ENCODE measurements around the gene CDHR3. TPM values are rescaled to one million over a fixed set of nuclear protein-coding genes. Genes with fewer than 3 reads are reported as not detected.
"Not testable (repeated sequence)": the region's sequence is repeated elsewhere in the genome, so short reads cannot be mapped to it uniquely, and the experiment has no call there.

CDHR3 gene
- total RNA-seq, 1 donor from 2014 or later, result 0.75 TPM

- POLR2A ChIA-PET, result no interaction called here
- CTCF ChIA-PET, result no interaction called here
- peaks cover 2% of the 10 kb centered on the region for H3K27me3 Mint-ChIP-seq
These were observed 38.8 kb downstream of the CDHR3 start for GRCh38 chr7:106001886-106002285.

GRCh38 chr7:106003525-106004064 lies 40.5 kb downstream of the CDHR3 start:
- Mint-ChIP-seq H3K27me3 (peaks cover 2% of the 10 kb centered on the region), H3K9me3 (peaks cover 12% of the 10 kb centered on the region), H3K27ac (no peak overlapping the region), H3K36me3 (ENCODE audit: low read depth) (no peaks in the 10 kb centered on the region), H3K4me3 (no peak overlapping the region), H3K4me1 (no peaks in the 10 kb centered on the region)
- intact Hi-C loops (cut with micrococcal nuclease), result no loop called here
- DNase-seq (no peak), ATAC-seq (ENCODE audit: low read depth) (no peak)
- CTCF ChIA-PET, result no interaction called here
- no peak for TF ChIP-seq CTCF (IDR thresholded peaks at IDR 0.05)
- POLR2A ChIA-PET, result no interaction called here

More at GRCh38 chr7:106001886-106002285, 38.8 kb downstream of the CDHR3 start:
- no peak for ATAC-seq (ENCODE audit: low read depth)
- peaks cover 7% of the 10 kb centered on the region for H3K9me3 Mint-ChIP-seq
- no peaks in the 10 kb centered on the region for H3K4me1 Mint-ChIP-seq
- intact Hi-C loops (cut with micrococcal nuclease), result no loop called here
- TF ChIP-seq CTCF (IDR thresholded peaks at IDR 0.05), result no peak
- H3K27ac Mint-ChIP-seq, result no peak overlapping the region
- no peak overlapping the region for H3K4me3 Mint-ChIP-seq
- H3K36me3 Mint-ChIP-seq (ENCODE audit: low read depth), result no peaks in the 10 kb centered on the region
- DNase-seq, result no peak

GRCh38 chr7:106006906-106007305 lies 43.8 kb downstream of the CDHR3 start:
- H3K36me3 Mint-ChIP-seq (ENCODE audit: low read depth), result no peaks in the 10 kb centered on the region
- no peaks in the 10 kb centered on the region for H3K27me3 Mint-ChIP-seq
- H3K4me1 Mint-ChIP-seq, result peaks cover 19% of the 10 kb centered on the region
- no peak overlapping the region for H3K4me3 Mint-ChIP-seq
- ATAC-seq (ENCODE audit: low read depth), result no peak
- peaks cover 12% of the 10 kb centered on the region for H3K9me3 Mint-ChIP-seq
- H3K27ac Mint-ChIP-seq, result no peak overlapping the region
- POLR2A ChIA-PET, result no interaction called here
- CTCF ChIA-PET, result interaction anchor here (3.5 kb wide), 1 partner anchor 246 kb away, joined by 34 read pairs; no protein-coding TSS in a partner anchor
- no peak for TF ChIP-seq CTCF (IDR thresholded peaks at IDR 0.05)
- intact Hi-C loops (cut with micrococcal nuclease), result no loop called here
- no peak for DNase-seq

GRCh38 chr7:106007796-106008195 lies 44.7 kb downstream of the CDHR3 start:
- Mint-ChIP-seq H3K9me3 (peaks cover 12% of the 10 kb centered on the region), H3K4me1 (peaks cover 22% of the 10 kb centered on the region)
- POLR2A ChIA-PET; H3K27me3 Mint-ChIP-seq; ATAC-seq (ENCODE audit: low read depth); H3K27ac Mint-ChIP-seq; H3K4me3 Mint-ChIP-seq; DNase-seq; intact Hi-C loops (cut with micrococcal nuclease); H3K36me3 Mint-ChIP-seq (ENCODE audit: low read depth): not testable (repeated sequence)
- CTCF ChIA-PET, result interaction anchor here (1.4 to 3.5 kb wide), 4 partner anchors 241 to 351 kb away, joined by 3 to 34 read pairs (median 7); no protein-coding TSS in a partner anchor

GRCh38 chr7:106009503-106010226 lies 46.6 kb downstream of the CDHR3 start:
- intact Hi-C loops (cut with micrococcal nuclease), result loop anchor here (1.0 kb wide), 8 partner anchors 33 to 357 kb away; partner anchors contain the start of gene ATXN7L1
- peaks cover 22% of the 10 kb centered on the region for H3K4me1 Mint-ChIP-seq
- H3K27me3 Mint-ChIP-seq, result peaks cover 4% of the 10 kb centered on the region
- H3K9me3 Mint-ChIP-seq, result peaks cover 12% of the 10 kb centered on the region
- H3K4me3 Mint-ChIP-seq, result no peak overlapping the region
- ChIA-PET CTCF (interaction anchor here (0.7 to 3.5 kb wide), 8 partner anchors 14 to 353 kb away, joined by 3 to 34 read pairs (median 6); no protein-coding TSS in a partner anchor), POLR2A (no interaction called here)
- TF ChIP-seq CTCF (IDR thresholded peaks at IDR 0.05), result no peak
- H3K36me3 Mint-ChIP-seq (ENCODE audit: low read depth), result no peaks in the 10 kb centered on the region
- ATAC-seq (ENCODE audit: low read depth) (peak; percentile 98), DNase-seq (peak; percentile 73)
- no peak overlapping the region for H3K27ac Mint-ChIP-seq
